LHCN-M2 (cell line): Measurements from ENCODE around the gene WDR86. TPM values are rescaled to one million over a fixed set of nuclear protein-coding genes. Genes with fewer than 3 reads are reported as not detected.

ENCODE experiments used
- DNase-seq: peaks from one replicate; pipeline ENCODE4 v3.0.0-alpha.2; 2012; ENCODE audit warnings: low read depth
- total RNA-seq: library from RNA; depleted of rRNA; stranded (reverse); fragments of >200 nt; gene quantifications from 2 replicates; pipeline ENCODE4 v1.2.3, GENCODE V29; 2014

WDR86 gene
- total RNA-seq, 1 experiment from 2014 or later: 1.3 TPM

DNA sequence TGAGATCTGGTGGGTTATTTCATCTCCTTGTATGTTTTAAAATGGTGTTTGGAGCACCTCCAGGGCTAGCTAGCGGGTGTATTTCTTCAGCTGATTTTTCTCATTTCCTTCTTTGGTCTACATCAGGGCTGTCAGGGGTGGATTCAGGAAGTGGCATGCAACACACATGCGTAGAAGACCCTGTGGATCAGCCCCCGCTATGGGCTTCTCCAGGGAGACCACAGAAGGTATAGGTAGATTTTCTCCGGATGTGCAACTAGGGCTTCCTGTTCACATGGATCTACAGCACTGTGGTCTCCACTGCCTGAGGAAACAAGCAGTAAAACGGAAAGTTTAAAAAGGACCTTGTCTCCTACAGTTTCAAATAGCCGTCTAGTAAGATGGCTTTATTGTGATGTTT is 57.9 kb downstream of the WDR86 start:
- no peak for DNase-seq

DNA sequence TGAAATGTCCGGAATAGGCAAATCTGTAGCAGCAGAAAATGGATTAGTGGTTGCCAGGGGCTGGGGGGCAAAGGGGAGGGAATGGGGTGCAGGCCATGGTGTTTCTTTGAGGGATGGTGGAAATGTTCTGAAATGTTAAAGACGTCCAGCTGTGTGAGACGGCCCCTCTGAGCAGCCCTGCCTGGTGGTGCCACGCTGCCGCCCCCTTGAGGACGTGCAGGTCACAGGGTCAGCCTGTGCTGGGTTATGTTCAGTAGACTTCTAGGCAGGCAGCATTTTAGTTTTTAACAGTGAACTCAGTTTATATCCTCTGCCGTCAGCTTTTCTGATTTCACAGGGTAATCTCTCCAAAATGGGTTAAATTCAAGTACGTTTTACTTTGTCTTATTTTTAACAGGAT is 58.8 kb downstream of the WDR86 start:
- no peak for DNase-seq

DNA sequence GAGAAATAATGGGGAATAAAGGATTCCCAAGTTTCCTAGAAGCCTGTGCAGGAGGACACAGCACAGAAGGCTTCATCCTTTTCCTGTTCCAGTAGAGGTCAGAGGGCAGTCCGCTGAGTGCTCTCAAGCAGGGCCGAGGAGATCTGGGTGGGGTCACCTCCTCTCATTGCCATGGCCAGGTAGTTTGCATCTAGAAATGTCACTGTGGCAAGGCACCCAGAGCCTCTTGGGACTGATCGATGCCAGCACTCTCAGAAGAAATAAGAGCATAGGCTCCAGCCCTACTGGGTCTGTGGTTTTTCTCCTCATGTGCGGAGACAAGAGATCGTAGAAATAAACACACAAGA is 60.4 kb downstream of the WDR86 start:
- no peak for DNase-seq

DNA sequence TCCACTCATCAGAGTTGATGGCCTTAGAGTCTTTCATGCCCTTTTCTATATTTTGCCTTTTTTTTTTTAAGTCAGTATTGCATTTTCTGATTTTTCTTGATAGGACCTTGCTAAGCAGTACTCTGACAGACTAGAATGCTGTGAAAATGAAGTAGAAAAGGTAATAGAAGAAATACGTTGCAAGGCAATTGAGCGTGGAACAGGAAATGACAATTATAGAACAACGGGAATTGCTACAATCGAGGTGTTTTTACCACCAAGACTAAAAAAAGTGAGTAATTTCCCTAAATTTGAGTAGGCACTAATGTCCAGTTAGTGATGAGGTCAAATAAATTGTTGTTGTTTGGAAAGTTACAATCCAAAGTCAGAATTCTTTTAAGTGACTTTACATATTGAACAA is 60.9 kb downstream of the WDR86 start:
- no peak for DNase-seq

DNA sequence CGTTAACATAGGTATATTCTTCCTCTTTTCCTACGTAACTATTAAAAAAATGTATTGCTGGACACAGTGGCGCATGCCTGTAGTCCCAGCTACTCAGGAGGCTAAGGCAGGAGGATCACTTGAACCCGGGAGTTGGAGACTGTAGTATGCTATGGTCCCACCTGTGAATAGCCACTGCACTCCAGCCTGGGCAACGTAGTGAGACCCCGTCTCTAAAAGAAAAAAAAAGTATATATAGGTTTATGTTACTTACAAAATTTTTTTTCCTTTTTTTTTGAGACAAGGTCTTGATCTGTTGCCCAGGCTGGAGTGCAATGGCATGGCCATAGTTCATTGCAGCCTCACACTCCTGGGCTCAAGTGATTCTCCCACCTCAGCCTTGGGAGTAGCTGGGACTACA is 62.6 kb downstream of the WDR86 start:
- DNase-seq: no peak

DNA sequence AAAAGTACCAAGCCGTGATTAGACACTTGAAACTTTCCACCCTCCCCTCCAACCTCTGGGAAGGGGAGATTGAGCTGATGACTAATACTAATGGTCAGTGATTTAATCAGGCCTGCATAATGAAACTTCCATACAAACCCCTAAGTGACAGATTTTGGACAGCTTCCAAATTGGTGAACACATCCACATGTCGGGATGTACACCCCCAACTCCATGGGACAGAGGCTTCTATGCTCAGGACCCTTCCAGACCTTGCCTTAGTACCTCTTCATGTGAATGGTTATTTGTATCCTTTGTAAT is 63.4 kb downstream of the WDR86 start:
- no peak for DNase-seq

DNA sequence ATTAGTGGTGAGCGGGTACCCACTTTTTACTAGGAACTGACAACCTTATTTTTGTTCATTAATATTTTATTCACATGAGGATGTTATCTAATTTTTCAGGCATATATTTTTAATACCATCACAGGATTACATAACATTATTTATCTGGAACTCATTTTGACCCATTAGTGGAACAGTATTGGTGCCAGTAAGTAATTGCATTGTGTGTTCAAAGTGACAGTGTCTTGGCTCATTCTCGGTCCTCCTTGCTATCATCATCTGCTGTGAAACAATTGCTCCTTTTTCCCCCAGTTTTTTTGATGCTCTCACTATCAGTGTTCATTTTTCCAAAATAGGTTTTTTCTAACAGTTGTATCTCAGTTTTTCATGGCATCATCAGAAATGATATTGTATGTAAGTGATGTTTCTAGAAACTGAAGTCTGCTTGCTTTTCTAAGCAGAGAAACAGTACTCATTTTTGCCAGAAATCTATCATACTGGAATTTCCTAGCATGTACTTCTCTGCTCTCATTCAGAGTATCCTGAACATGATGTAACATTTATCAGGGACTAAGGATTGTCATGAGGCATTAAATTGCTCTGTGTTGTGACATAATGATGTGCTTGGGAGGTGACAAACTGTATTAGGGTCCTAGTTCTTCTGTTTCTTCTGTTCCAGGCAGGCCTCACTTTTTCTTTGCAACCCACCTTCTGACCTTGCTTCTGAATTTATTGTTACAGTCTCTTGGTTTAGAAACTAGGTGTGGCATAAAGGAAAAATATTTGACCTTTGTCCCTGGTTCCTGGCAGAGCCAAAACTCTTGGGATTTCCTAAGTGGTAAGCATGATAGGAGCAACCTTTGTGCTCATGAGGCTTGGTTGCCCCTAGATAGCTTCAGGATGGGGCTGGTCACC is 64.0 kb downstream of the WDR86 start:
- DNase-seq: no peak

DNA sequence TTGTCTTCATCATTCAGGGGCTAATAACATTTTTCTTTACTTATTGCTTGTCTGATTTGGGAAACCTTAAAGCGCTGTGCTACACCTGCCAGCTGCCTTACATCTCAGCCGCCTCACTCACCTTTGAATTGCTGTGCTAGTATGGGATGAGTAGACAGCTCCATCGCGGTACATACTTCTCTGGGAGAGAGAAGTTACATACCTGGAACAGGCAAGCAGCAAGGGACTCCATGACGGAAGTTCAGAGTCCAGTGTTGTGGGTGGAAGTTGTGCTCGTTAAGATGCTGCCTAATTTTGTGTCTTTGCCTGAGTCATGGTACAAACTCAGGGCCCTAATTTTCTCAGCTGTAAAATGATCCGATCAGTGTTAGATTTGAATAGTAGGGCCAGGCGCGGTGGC is 66.3 kb downstream of the WDR86 start:
- no peak for DNase-seq

DNA sequence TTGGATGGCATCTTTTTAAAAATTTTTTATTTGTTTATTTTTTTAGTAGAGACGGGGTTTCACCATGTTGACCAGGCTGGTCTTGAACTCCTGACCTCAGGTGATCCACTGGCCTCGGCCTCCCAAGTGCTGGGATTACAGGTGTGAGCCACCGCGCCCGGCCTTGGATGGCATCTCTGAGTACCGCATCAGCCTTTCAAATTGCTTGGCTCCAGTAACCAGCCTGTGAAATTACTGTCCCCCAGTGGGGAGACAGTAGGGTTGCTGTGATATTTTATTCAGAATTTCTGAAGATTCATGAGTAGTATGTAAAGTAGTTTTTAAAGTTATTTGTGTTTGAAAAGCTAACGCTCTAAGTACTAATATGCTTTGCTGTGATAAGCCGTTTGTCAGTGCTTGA is 67.0 kb downstream of the WDR86 start:
- no peak for DNase-seq

DNA sequence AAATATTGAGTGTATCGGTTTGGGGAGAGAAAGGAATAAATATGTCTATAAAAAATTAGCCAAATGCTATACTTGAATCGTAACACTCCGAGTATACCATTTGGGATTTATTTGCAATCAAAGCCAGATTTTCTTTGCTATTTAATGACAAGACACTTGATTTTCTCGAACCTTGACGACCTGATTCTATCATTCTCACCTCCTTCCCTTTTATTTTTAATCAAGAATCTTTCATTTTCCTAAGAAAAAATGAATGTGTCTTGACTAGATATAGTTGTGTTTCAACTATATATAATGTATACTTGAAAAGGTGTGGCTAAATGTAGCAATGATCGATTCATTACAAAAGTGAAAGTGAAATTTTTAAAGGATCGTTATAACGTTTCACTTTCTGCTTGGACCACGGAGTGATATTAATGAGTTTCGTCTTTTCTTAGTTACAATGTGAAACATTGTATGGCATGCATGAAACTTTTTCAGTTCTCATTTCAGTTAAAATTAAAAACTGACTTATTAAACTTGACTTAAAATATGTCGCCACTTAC is 67.7 kb downstream of the WDR86 start:
- DNase-seq: no peak

DNA sequence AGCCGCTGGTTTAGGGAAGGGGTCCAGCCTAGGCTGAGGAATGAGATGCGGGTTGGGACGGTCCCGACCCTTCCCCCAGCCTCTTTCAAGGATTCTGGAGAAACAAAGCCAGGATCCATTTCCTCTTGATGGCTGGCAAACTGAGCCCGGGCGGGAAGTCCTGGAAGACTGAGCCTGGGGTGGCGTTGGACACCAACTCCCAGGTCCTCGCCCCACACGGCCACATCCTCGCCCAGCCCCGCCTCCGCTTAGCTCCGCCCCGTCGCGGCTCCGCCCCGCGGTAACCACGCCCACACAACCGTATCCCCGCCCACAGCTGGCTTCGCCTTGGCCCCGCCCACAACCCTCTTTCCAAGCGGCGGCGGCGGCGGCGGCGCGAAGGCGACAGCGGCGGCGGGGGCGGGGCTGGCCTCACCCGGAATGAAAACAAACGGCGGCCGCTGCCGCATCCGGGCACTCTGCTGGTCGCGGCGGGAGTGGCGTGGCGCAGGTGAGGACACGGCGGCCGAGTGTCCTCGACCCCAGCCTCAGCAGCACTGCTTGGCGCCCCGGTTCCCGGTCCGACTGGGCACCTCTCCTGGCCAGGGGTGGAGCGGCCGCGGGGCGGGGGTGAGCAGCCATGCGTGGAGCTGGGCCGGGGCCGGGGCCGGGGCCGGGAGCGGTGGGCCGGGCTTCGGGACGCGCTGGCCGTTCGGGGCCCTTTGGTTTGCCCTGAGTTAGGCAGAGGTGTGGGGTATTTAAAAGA is 68.3 kb downstream of the WDR86 start, which contains the start of gene NUB1:
Gene NUB1, plus strand, starts transcription at position 456 of the 745 bp plus-strand sequence. CDS start 3,538 bp downstream, outside the sequence.
- peak; percentile 83 for DNase-seq

DNA sequence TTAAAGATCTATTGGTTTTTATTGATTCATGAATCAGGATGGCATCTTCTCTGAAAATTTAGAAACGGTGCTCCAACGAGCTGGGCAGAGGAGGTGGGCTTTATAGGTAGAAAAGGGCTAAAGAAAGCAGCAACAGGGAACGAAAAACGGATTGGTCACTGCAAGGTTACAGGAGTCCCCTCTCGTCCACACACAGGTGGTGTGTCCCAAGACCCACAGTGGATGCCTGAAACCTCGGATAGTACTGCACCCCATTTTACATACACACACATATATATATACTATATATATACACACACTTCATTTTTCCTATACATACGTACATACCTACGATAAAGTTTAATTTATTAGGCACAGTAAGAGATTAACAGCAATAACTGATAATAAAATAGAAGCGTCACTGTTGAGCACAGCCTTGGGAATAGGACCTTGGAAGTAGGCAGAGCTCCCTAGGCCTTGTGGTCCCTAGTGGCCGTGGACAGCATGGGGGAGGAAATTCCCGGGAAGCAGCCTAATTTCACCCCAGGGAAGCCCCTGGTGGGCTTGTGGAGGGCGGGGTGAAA is 69.0 kb downstream of the WDR86 start:
- DNase-seq: no peak

DNA sequence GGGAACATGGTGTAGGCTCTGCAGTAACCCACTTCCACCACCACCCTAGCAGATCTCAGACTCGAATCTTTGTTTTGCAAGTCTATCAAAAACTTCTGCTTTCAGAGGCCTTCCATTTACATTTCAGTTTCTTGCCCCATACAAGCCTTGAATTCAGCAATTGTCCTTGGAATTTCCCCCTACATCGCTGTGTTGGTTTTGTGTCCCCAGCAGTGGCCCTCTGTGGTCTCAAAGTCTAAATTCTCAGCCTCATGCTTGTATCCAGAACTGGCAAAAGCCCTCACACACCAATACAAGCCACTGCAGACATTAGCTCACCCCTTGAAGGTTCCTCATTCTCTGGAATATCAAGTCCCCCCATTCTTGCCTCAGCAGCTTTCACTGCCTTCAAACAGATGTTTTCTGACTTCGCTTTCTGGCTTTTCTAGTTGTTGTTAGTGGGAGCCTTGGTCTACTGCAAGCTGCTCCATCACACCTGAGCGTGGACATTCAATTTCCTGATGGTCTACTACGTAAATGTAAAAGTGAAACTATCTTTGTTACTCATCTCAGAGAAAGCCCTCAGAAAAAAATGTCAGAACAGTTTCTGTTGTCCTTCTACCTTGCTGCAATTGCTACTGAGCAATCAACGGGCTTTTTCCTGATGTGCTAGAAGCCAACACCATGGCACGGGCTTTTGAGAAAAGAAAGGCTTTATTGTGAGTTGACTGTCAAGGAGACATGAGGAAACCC is 70.0 kb downstream of the WDR86 start:
- DNase-seq: no peak

DNA sequence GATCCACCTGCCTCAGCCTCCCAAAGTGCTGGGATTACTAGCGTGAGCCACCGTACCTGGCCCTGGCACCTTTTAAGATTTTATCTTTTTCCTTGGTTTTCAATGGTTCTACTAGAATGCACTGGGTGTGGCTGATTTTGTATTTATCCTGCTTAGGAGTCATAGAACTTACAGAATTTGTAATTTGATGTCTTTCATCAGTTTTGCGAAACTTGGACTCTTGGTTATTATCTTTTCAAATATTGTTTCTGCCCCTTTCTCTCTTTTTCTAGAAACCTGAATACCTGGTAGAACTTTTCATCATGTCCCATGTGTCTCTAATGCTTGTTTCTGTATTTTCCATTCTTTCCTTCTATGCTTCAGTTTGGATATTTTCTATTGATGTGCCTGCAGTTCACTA is 71.0 kb downstream of the WDR86 start:
- DNase-seq: no peak

DNA sequence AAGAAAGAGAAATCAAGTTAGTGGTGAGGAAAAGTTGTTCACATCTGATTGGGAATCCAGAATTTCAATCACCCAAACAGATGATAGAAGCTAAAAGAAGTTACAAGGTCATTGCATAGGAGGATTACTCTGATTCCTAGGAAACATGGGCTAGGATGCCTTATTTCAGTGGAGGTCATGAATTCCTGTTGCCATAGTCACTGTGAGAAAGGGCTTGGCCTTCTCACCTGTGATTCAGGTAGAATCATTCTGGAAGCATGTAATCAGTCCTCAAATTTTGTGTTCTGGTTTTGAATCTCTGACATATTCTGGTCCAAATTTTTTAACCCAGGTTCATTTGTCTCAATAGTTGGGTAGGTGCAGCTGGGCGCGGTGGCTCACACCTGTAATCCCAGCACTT is 72.5 kb downstream of the WDR86 start:
- no peak for DNase-seq

DNA sequence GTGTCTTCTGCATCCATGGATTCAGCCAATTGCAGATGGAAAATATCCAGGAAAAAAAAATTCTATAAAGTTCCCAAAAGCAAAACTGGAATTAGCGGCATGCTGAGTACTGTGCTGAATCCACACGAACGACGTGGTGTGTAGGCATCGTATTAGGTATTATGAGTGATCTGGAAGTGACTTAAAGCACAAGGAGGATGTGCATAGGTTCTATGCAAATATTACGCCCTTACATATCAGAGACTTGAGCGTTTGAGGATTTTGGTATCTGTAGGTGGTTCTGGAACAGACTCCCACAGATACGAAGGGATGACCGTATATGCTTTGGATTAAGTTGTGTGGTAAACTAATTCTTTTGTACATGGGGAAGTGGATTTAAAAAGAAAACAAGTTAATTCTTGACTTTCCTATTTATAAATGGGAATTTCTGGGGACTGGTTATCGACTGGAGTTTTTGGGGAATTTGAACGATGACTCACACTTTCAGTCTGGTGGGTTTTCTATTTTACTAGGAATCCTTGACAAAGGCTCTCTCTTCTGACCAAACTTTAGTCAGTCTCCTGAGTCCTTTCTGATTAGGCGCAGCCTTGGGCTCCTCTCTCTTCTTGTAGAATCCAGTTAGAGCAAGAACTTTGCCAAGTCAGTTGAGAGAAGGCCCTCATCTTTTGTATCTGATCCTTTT is 73.7 kb downstream of the WDR86 start:
- DNase-seq: no peak

DNA sequence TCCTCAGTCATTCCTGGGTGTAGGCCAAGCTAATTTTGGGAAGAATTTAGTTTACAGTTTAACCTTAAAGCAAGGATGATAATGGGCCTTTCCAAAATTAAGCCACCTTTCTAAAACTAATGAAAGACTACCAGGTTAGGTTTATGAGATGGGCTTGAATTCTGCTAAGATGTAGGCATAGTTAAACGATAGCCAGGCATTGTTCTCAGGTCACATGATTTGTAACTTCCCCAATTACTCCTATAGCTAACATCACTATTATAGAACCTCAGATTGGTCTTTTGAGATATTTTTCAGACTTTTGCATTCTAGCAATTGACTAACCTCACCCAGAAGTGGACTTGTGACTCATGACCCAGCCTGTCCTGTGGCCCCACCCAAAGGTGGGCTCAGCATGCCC is 75.2 kb downstream of the WDR86 start:
- no peak for DNase-seq
